Endodermal cell (in vitro differentiated cells): ENCODE data around the gene NCMAP. TPM values are rescaled to one million over a fixed set of nuclear protein-coding genes. Genes with fewer than 3 reads are reported as not detected.

Experiments
- DNase-seq: peaks from one replicate; pipeline ENCODE4 v3.0.0-alpha.2; 2017
- H3K27ac ChIP-seq: 2 replicates; pipeline ENCODE4 v1.5.1; 2013; ENCODE audit warnings: mild to moderate bottlenecking, low read depth, low read length, moderate library complexity
- H3K27me3 ChIP-seq: 2 replicates; pipeline ENCODE4 v1.6.1; 2013; ENCODE audit warnings: mild to moderate bottlenecking, low read length, moderate library complexity; ENCODE audit not compliant: insufficient read depth, control insufficient read depth, poor library complexity, severe bottlenecking
- H3K36me3 ChIP-seq: 2 replicates; pipeline ENCODE4 v1.7.0; 2013; ENCODE audit warnings: mild to moderate bottlenecking, low read length, moderate library complexity; ENCODE audit not compliant: control insufficient read depth, insufficient read depth
- H3K4me1 ChIP-seq: one replicate; pipeline ENCODE4 v1.7.0; 2013; ENCODE audit warnings: low read length; ENCODE audit not compliant: control insufficient read depth, insufficient read depth
- H3K4me3 ChIP-seq: 2 replicates; pipeline ENCODE4 v1.5.1; 2013; ENCODE audit warnings: mild to moderate bottlenecking, low read length, moderate library complexity
- H3K9ac ChIP-seq: 2 replicates; pipeline ENCODE4 v1.6.1; 2013; ENCODE audit warnings: mild to moderate bottlenecking, low read length, moderate library complexity; ENCODE audit not compliant: poor library complexity, severe bottlenecking; ENCODE audit errors: extremely low read depth
- H3K9me3 ChIP-seq: 2 replicates; pipeline ENCODE4 v1.6.1; 2013; ENCODE audit warnings: mild to moderate bottlenecking, low read length, moderate library complexity; ENCODE audit not compliant: control insufficient read depth
- H3K27ac Mint-ChIP-seq: 2 replicates; pipeline ENCODE4 v1.8.0; 2020; ENCODE audit warnings: mixed read lengths
- H3K27me3 Mint-ChIP-seq: 2 replicates; pipeline ENCODE4 v1.8.0; 2021; ENCODE audit warnings: mild to moderate bottlenecking, mixed read lengths; ENCODE audit not compliant: insufficient read depth
- H3K36me3 Mint-ChIP-seq: 2 replicates; pipeline ENCODE4 v1.8.0; 2020; ENCODE audit warnings: low read depth, mixed read lengths
- H3K4me1 Mint-ChIP-seq: 2 replicates; pipeline ENCODE4 v1.8.0; 2020; ENCODE audit warnings: mixed read lengths
- H3K4me3 Mint-ChIP-seq: 2 replicates; pipeline ENCODE4 v1.8.0; 2020; ENCODE audit warnings: mild to moderate bottlenecking, moderate library complexity, mixed read lengths
- H3K9me3 Mint-ChIP-seq: 2 replicates; pipeline ENCODE4 v1.8.0; 2020; ENCODE audit warnings: mild to moderate bottlenecking, mixed read lengths
- WGBS, 2 experiments: methylation state at CpG; one replicate each; pipeline versions ENCODE4 v1.1.5 to v1.1.7; 2013; ENCODE audit warnings: missing lambda C conversion rate in 2 of 2, mixed read lengths in 1 of 2; ENCODE audit not compliant: insufficient coverage in 1 of 2, insufficient read length in 1 of 2; 5-methylcytosine and 5-hydroxymethylcytosine counted together
- total RNA-seq, 2 donors: library from RNA; stranded (reverse); fragmentation: NEBNext Ultra II Directional in 1 of 2; extraction: Animal tissue kit (Norgen Biotek cat#: 25700) in 1 of 2; gene quantifications; 2 replicates in 1 of 2; 3 replicates in 1 of 2; pipeline ENCODE4 v1.2.1, GENCODE V29; 2021
- TF ChIP-seq, protein P1 (sequence below): fragments of 200-600 bp; sonication (generic); conservative IDR thresholded peaks from 2 replicates; pipeline ENCODE4 v1.5.0; 2021; ENCODE audit warnings: antibody characterized with exemption, mild to moderate bottlenecking

Gene NCMAP
- total RNA-seq, 2 donors from 2014 or later = 0.15 to 0.42 TPM

DNA sequence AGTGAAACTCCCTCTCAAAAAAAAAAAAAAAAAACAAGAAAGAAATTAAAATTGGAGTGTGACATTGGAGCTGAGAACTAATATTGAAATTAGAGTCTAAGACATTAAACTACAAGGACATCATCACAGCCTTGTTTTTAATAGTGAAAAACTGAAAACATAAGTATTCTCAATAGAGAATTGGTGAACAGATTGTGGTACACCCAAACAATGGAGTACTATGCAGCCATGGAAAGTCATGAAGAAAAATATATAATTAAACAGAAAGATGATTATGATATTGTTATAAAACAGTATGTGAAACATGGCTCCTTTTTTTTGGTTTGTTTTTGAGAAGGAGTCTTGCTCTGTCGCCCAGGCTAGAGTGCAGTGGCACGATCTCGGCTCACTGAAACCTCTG is 43.4 kb downstream of the NCMAP start:
- Histone ChIP-seq H3K36me3 (no peaks in the 10 kb centered on the region), H3K9ac (no peak overlapping the region), H3K27ac (no peak overlapping the region), H3K9me3 (no peaks in the 10 kb centered on the region), H3K27me3 (no peaks in the 10 kb centered on the region), H3K4me1 (no peaks in the 10 kb centered on the region), H3K4me3 (no peak overlapping the region)
- H3K36me3 Mint-ChIP-seq = no peaks in the 10 kb centered on the region
- no peak overlapping the region for H3K4me3 Mint-ChIP-seq
- H3K27me3 Mint-ChIP-seq = no peaks in the 10 kb centered on the region
- WGBS, 2 experiments = 97% methylated on average over 3 of the region's 3 CpGs; no CpG with 5 or more reads in 1 of the 2 experiments
- H3K4me1 Mint-ChIP-seq = peaks cover 8% of the 10 kb centered on the region
- no peak for DNase-seq
- TF ChIP-seq, protein P1, sequence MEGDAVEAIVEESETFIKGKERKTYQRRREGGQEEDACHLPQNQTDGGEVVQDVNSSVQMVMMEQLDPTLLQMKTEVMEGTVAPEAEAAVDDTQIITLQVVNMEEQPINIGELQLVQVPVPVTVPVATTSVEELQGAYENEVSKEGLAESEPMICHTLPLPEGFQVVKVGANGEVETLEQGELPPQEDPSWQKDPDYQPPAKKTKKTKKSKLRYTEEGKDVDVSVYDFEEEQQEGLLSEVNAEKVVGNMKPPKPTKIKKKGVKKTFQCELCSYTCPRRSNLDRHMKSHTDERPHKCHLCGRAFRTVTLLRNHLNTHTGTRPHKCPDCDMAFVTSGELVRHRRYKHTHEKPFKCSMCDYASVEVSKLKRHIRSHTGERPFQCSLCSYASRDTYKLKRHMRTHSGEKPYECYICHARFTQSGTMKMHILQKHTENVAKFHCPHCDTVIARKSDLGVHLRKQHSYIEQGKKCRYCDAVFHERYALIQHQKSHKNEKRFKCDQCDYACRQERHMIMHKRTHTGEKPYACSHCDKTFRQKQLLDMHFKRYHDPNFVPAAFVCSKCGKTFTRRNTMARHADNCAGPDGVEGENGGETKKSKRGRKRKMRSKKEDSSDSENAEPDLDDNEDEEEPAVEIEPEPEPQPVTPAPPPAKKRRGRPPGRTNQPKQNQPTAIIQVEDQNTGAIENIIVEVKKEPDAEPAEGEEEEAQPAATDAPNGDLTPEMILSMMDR = no peak
- H3K9me3 Mint-ChIP-seq = no peaks in the 10 kb centered on the region
- no peak overlapping the region for H3K27ac Mint-ChIP-seq

DNA sequence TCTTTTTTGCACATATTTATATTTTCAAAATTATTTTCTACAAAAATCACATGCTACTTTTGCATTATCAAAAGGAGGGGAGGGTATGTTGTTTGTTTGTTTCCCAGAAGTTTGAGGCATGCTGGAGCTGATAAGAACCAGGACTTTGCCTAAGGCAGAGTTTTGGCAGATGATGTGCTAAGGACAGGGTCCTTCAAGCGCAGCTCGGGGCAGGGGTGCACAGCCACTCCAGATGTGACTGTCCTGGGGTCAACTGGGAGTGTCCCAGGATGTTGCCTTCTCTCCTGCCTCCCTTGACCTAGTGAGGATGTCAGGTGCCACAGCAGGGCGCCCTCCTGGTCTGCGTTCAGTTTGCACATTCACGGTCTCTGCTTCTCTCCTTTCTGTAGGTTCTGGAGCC is 44.7 kb downstream of the NCMAP start:
- H3K4me3 Mint-ChIP-seq = no peak overlapping the region
- peaks cover 2% of the 10 kb centered on the region for H3K4me1 ChIP-seq
- H3K27me3 ChIP-seq = no peaks in the 10 kb centered on the region
- H3K4me1 Mint-ChIP-seq = peaks cover 6% of the 10 kb centered on the region
- H3K4me3 ChIP-seq = no peak overlapping the region
- H3K9ac ChIP-seq = no peak overlapping the region
- WGBS, 2 experiments = 81 to 86% methylated on average over 5 of the region's 5 CpGs
- no peak overlapping the region for H3K27ac ChIP-seq
- TF ChIP-seq, protein P1 = no peak
- no peak overlapping the region for H3K27ac Mint-ChIP-seq
- H3K27me3 Mint-ChIP-seq = no peaks in the 10 kb centered on the region
- no peaks in the 10 kb centered on the region for H3K9me3 ChIP-seq
- H3K36me3 Mint-ChIP-seq = no peaks in the 10 kb centered on the region
- H3K9me3 Mint-ChIP-seq = no peaks in the 10 kb centered on the region
- H3K36me3 ChIP-seq = no peaks in the 10 kb centered on the region
- peak; percentile 39 for DNase-seq

DNA sequence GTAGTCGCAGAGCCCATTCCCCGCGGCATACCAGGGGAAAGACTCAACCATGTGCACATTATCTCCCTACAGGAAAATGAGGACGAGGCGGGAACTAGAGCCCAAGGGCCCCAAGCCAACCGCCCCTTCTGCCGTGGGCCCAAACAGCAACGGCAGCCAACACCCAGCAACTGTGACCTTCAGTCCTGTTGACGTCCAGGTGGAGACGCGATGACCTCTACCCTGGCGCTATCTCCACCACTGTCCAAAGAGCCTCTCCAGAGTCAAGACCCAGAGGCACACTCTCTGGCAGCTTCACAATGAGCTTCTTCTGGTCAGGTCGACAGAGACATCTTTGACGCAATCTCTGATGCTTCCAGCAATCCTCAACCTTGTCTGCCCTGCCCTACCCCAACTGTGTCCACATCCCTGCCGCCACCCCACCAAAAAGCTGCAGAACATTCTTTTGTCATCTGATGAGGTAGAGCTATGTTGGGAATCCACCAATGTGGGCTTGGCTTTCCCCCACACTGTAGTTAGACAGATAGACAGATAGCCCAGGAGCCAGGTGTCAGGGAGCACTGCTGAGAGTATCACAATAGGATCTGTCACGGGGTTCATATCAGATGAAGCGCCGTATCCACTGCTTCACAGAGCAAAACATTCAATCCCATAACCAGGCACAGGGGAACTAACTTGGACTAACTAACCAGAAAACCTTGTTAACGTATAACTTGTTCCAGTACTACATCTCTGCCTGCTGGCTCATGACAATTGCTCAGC is 49.8 kb downstream of the NCMAP start:
- 96% methylated on average over 7 to 19 of the region's 19 CpGs for WGBS, 2 experiments
- H3K36me3 Mint-ChIP-seq = no peaks in the 10 kb centered on the region

More for the DNA sequence above, 49.8 kb downstream of the NCMAP start:
- peak; percentile 36 for DNase-seq
- H3K27ac Mint-ChIP-seq = peak overlapping the region; percentile 19
- no peaks in the 10 kb centered on the region for H3K9me3 ChIP-seq
- H3K4me1 Mint-ChIP-seq = peaks cover 18% of the 10 kb centered on the region
- H3K4me3 Mint-ChIP-seq = no peak overlapping the region
- no peaks in the 10 kb centered on the region for H3K27me3 ChIP-seq
- no peaks in the 10 kb centered on the region for H3K36me3 ChIP-seq
- H3K9me3 Mint-ChIP-seq = no peaks in the 10 kb centered on the region
- H3K27me3 Mint-ChIP-seq = peaks cover 5% of the 10 kb centered on the region
- TF ChIP-seq, protein P1 = no peak
- H3K9ac ChIP-seq = no peak overlapping the region
- no peak overlapping the region for H3K27ac ChIP-seq
- H3K4me3 ChIP-seq = peak overlapping the region; percentile 12
- H3K4me1 ChIP-seq = peaks cover 8% of the 10 kb centered on the region
